Astrocyte (in vitro differentiated cells and primary cell): ENCODE results near the gene LIMS2.

Source experiments
- EZH2 ChIP-seq: IDR thresholded peaks from 2 replicates; pipeline ENCODE4 v1.6.1; 2012; ENCODE audit warnings: mild to moderate bottlenecking, low read length, inconsistent platforms; ENCODE audit not compliant: insufficient read depth
- TF ChIP-seq, protein P1 (sequence below): IDR thresholded peaks from 2 replicates; pipeline ENCODE4 v1.5.1; 2011; ENCODE audit warnings: low read depth, mild to moderate bottlenecking, inconsistent platforms, low read length, moderate library complexity; ENCODE audit not compliant: insufficient read depth

DNA sequence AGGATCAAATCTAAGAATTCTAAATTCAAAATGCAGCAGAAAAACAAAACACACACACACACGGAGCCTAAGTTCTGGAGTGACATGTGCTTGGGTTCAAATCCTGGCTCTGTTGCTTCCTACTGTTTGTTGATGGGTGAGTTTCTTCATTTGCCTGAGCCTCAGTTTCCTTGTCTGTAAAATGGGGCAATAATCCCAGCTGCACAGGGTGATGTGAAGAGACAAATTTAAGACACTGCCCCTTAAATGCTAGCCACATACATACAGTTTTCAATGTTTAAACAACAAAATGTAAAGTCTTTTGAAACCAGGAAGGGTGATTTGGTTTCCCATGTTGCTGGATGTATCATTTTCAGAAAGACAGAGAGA, 30.3 kb downstream of the LIMS2 start:
- TF ChIP-seq, protein P1, sequence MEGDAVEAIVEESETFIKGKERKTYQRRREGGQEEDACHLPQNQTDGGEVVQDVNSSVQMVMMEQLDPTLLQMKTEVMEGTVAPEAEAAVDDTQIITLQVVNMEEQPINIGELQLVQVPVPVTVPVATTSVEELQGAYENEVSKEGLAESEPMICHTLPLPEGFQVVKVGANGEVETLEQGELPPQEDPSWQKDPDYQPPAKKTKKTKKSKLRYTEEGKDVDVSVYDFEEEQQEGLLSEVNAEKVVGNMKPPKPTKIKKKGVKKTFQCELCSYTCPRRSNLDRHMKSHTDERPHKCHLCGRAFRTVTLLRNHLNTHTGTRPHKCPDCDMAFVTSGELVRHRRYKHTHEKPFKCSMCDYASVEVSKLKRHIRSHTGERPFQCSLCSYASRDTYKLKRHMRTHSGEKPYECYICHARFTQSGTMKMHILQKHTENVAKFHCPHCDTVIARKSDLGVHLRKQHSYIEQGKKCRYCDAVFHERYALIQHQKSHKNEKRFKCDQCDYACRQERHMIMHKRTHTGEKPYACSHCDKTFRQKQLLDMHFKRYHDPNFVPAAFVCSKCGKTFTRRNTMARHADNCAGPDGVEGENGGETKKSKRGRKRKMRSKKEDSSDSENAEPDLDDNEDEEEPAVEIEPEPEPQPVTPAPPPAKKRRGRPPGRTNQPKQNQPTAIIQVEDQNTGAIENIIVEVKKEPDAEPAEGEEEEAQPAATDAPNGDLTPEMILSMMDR = no peak
- no peak for TF ChIP-seq EZH2
